HG02943 (cell line): ENCODE measurements around the gene PRRT1B.

ENCODE experiments used
- ATAC-seq: cut with Tn5 transposase; IDR thresholded peaks from one replicate; pipeline ENCODE4 v1.9.1; 2021; ENCODE audit warnings: mild to moderate bottlenecking, low read depth, moderate library complexity; ENCODE audit not compliant: unreplicated experiment

The PRRT1B gene

GRCh38 chr9:131577005-131578000 lies 32.0 kb downstream of the PRRT1B start:
- ATAC-seq: no peak

- ATAC-seq: no peak
Measured at GRCh38 chr9:131578021-131578420, 32.7 kb downstream of the PRRT1B start.

GRCh38 chr9:131578731-131579504 lies 33.6 kb downstream of the PRRT1B start:
- peak; percentile 59 for ATAC-seq

- no peak for ATAC-seq
Measured at GRCh38 chr9:131579789-131580211, 34.5 kb downstream of the PRRT1B start.

- no peak for ATAC-seq
Measured at GRCh38 chr9:131580358-131580757, 35.0 kb downstream of the PRRT1B start.

GRCh38 chr9:131582056-131582455 lies 36.7 kb downstream of the PRRT1B start:
- no peak for ATAC-seq

GRCh38 chr9:131582466-131583336 lies 37.4 kb downstream of the PRRT1B start:
- ATAC-seq: no peak

GRCh38 chr9:131583337-131583645 lies 38.0 kb downstream of the PRRT1B start:
- no peak for ATAC-seq

- no peak for ATAC-seq
Measured at GRCh38 chr9:131583836-131584555, 38.7 kb downstream of the PRRT1B start.

GRCh38 chr9:131584858-131585257 lies 39.5 kb downstream of the PRRT1B start:
- ATAC-seq: no peak

- no peak for ATAC-seq
Measured at GRCh38 chr9:131585375-131585774, 40.1 kb downstream of the PRRT1B start.

- ATAC-seq: no peak
Measured at GRCh38 chr9:131587331-131587730, 42.0 kb downstream of the PRRT1B start.

GRCh38 chr9:131587906-131588305 lies 42.6 kb downstream of the PRRT1B start:
- ATAC-seq: no peak

GRCh38 chr9:131588396-131588795 lies 43.1 kb downstream of the PRRT1B start:
- ATAC-seq: no peak

GRCh38 chr9:131589124-131589711 lies 43.9 kb downstream of the PRRT1B start:
- ATAC-seq: no peak

GRCh38 chr9:131589993-131590392 lies 44.7 kb downstream of the PRRT1B start:
- no peak for ATAC-seq

- ATAC-seq: no peak
Measured at GRCh38 chr9:131590449-131590848, 45.1 kb downstream of the PRRT1B start.

GRCh38 chr9:131590907-131591844 lies 45.9 kb downstream of the PRRT1B start:
- ATAC-seq: no peak

- no peak for ATAC-seq
Measured at GRCh38 chr9:131591845-131592208, 46.5 kb downstream of the PRRT1B start.
